GM23248 (cell line): Measurements from ENCODE around the gene BCL2L2.

Experiments
- EZH2 ChIP-seq: fragments of 200-600 bp; sonication (generic); IDR thresholded peaks from 2 replicates; pipeline ENCODE4 v1.6.1; 2018; ENCODE audit warnings: antibody characterized with exemption, mild to moderate bottlenecking; ENCODE audit not compliant: insufficient read depth, poor library complexity, severe bottlenecking
- EZH2phosphoT487 ChIP-seq: fragments of 200-600 bp; sonication (generic); IDR thresholded peaks from 2 replicates; pipeline ENCODE4 v1.6.1; 2018; ENCODE audit warnings: antibody characterized with exemption, moderate library complexity, mild to moderate bottlenecking, low read depth; ENCODE audit not compliant: insufficient read depth

GRCh38 chr14:23319746-23320583, 13.3 kb downstream of the BCL2L2 start:
- TF ChIP-seq EZH2phosphoT487 (no peak), EZH2 (no peak)
